GM12892 (cell line): Measurements from ENCODE around the gene CDK5RAP2.

Experiments used
- POLR2A ChIP-seq: IDR thresholded peaks from 2 replicates; pipeline ENCODE4 v1.6.1; 2011; ENCODE audit warnings: low read depth, low read length, control low read depth
- POLR2AphosphoS5 ChIP-seq: IDR thresholded peaks from 2 replicates; pipeline ENCODE4 v1.6.1; 2011; ENCODE audit warnings: low read depth, low read length, control low read depth

DNA sequence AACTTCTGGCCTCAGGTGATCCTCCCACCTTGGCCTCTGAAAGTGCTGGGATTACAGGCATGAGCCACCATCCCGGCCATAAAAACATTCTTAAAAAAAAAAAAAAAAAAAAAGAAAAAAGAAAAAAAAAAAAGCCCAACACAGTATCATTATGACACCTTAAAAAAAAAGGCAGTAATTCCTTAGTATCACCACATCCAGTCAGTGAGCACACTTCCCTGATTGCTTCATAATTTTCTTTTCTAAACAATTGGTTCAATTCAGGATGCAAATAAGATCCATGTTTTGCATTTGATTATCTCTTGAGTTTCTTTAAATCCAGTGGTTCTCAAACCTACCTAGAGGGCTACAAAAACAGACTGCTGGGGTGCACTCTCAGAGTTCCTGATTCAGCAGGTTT is 182.5 kb downstream of the CDK5RAP2 start:
- TF ChIP-seq POLR2A (no peak), POLR2AphosphoS5 (no peak)
